Calu3 (cell line): ENCODE results near the gene HNRNPLL. TPM values are rescaled to one million over a fixed set of nuclear protein-coding genes. Genes with fewer than 3 reads are reported as not detected.

ENCODE experiments used
- BruUV-seq: library from RNA; stranded (reverse); fragments of 400-500 nt; replicated peaks from 2 replicates; lab custom pipeline; 2021; lab: Mats Ljungman, UMichigan
- CTCF ChIA-PET: fragments of 300-600 bp; sonication (Branson Sonifier 250); formaldehyde crosslinking; loops from one replicate; lab custom pipeline; 2022; ENCODE audit warnings: antibody characterized with exemption; lab: Charles Lee
- DNase-seq: peaks from one replicate; pipeline ENCODE4 v3.0.0; 2022
- H3K27ac Mint-ChIP-seq: one replicate; pipeline ENCODE4 v1.8.0; 2022; ENCODE audit warnings: mixed read lengths; ENCODE audit not compliant: unreplicated experiment
- H3K27me3 Mint-ChIP-seq: one replicate; pipeline ENCODE4 v1.8.0; 2022; ENCODE audit warnings: mixed read lengths; ENCODE audit not compliant: unreplicated experiment
- H3K36me3 Mint-ChIP-seq: one replicate; pipeline ENCODE4 v1.8.0; 2022; ENCODE audit warnings: mild to moderate bottlenecking, moderate library complexity, mixed read lengths; ENCODE audit not compliant: insufficient read depth, unreplicated experiment
- H3K4me1 Mint-ChIP-seq: one replicate; pipeline ENCODE4 v1.8.0; 2022; ENCODE audit warnings: mild to moderate bottlenecking, low read depth, mixed read lengths; ENCODE audit not compliant: unreplicated experiment
- H3K4me3 Mint-ChIP-seq: one replicate; pipeline ENCODE4 v1.8.0; 2022; ENCODE audit warnings: mild to moderate bottlenecking, low read depth, moderate library complexity, mixed read lengths; ENCODE audit not compliant: unreplicated experiment
- H3K9me3 Mint-ChIP-seq: one replicate; pipeline ENCODE4 v1.8.0; 2022; ENCODE audit warnings: low read depth, mixed read lengths; ENCODE audit not compliant: unreplicated experiment
- CTCF ChIP-seq: fragments of 200-600 bp; IDR thresholded peaks from one replicate; pipeline ENCODE4 v1.8.0; 2022; ENCODE audit warnings: antibody characterized with exemption; ENCODE audit not compliant: unreplicated experiment
- intact Hi-C: fragments of 100-400 bp; cut with micrococcal nuclease; formaldehyde crosslinking; loops from one replicate; pipeline ENCODE4 v1.10.0; 2022; ENCODE audit not compliant: unreplicated experiment
- total RNA-seq: library from RNA; stranded (reverse); gene quantifications from 2 replicates; pipeline ENCODE4 v1.2.3, GENCODE V29; 2022

Gene HNRNPLL
- total RNA-seq, 1 experiment from 2014 or later: 47.6 TPM

- Mint-ChIP-seq H3K36me3 (peaks cover 38% of the 10 kb centered on the region), H3K27me3 (no peaks in the 10 kb centered on the region), H3K4me3 (peak overlapping the region; percentile 86), H3K27ac (peak overlapping the region; percentile 75), H3K9me3 (no peaks in the 10 kb centered on the region), H3K4me1 (peaks cover 21% of the 10 kb centered on the region)
- CTCF ChIA-PET: interaction anchor here (0.7 to 2.7 kb wide), 4 partner anchors 10 to 1355 kb away, joined by 3 to 12 read pairs (median 3); no protein-coding TSS in a partner anchor
- no TSS peak for BruUV-seq
- DNase-seq: peak; percentile 80
- intact Hi-C loops: loop anchor here (2.0 kb wide), 1 partner anchor 123 kb away; no protein-coding TSS in a partner anchor
- TF ChIP-seq CTCF: peak; percentile 79
Measured at GRCh38 chr2:38603402-38604290, 918 bp upstream of the HNRNPLL start.

GRCh38 chr2:38602136-38602731 is 494 bp downstream of the HNRNPLL start:
- H3K27ac Mint-ChIP-seq: peak overlapping the region; percentile 75
- intact Hi-C loops: loop anchor here (2.0 kb wide), 1 partner anchor 125 kb away; no protein-coding TSS in a partner anchor
- H3K4me3 Mint-ChIP-seq: peak overlapping the region; percentile 86
- no peak for TF ChIP-seq CTCF
- no peaks in the 10 kb centered on the region for H3K27me3 Mint-ChIP-seq
- DNase-seq: peak; percentile 35
- CTCF ChIA-PET: interaction anchor here (1.1 kb wide), 1 partner anchor 132 kb away, joined by 3 read pairs; no protein-coding TSS in a partner anchor
- peaks cover 35% of the 10 kb centered on the region for H3K4me1 Mint-ChIP-seq
- peaks cover 38% of the 10 kb centered on the region for H3K36me3 Mint-ChIP-seq
- no TSS peak for BruUV-seq
- no peaks in the 10 kb centered on the region for H3K9me3 Mint-ChIP-seq

GRCh38 chr2:38601463-38602135 is 1.1 kb downstream of the HNRNPLL start:
- no peaks in the 10 kb centered on the region for H3K27me3 Mint-ChIP-seq
- peaks cover 41% of the 10 kb centered on the region for H3K4me1 Mint-ChIP-seq
- no peak for TF ChIP-seq CTCF
- H3K36me3 Mint-ChIP-seq: peaks cover 38% of the 10 kb centered on the region
- TSS peak; percentile 37 for BruUV-seq
- peak overlapping the region; percentile 75 for H3K27ac Mint-ChIP-seq
- no peak for DNase-seq
- peak overlapping the region; percentile 86 for H3K4me3 Mint-ChIP-seq
- intact Hi-C loops: loop anchor here (2.0 kb wide), 1 partner anchor 125 kb away; no protein-coding TSS in a partner anchor
- no peaks in the 10 kb centered on the region for H3K9me3 Mint-ChIP-seq
- CTCF ChIA-PET: interaction anchor here (1.1 kb wide), 1 partner anchor 133 kb away, joined by 3 read pairs; no protein-coding TSS in a partner anchor

GRCh38 chr2:38600921-38601455 is 1.7 kb downstream of the HNRNPLL start:
- peak overlapping the region; percentile 87 for H3K27ac Mint-ChIP-seq
- H3K9me3 Mint-ChIP-seq: no peaks in the 10 kb centered on the region
- CTCF ChIA-PET: interaction anchor here (1.1 kb wide), 1 partner anchor 133 kb away, joined by 3 read pairs; no protein-coding TSS in a partner anchor
- BruUV-seq: no TSS peak
- H3K36me3 Mint-ChIP-seq: peaks cover 38% of the 10 kb centered on the region
- H3K4me1 Mint-ChIP-seq: peaks cover 47% of the 10 kb centered on the region
- intact Hi-C loops: no loop called here
- no peaks in the 10 kb centered on the region for H3K27me3 Mint-ChIP-seq
- peak overlapping the region; percentile 86 for H3K4me3 Mint-ChIP-seq
- no peak for DNase-seq
- TF ChIP-seq CTCF: no peak
